ENCODE measurements around the gene PALLD.

Gene PALLD

GRCh38 chr4:168535689-168536088 lies 38.8 kb downstream of the PALLD start:
- no peak overlapping the region for H3K27ac ChIP-seq (ENCODE audit: extremely low read depth, low read depth, low read length)
- H3K36me3 ChIP-seq (ENCODE audit: control insufficient read depth in 2 of 2, insufficient read depth in 1 of 2, low read length in 2 of 2), result no peaks in the 10 kb centered on the region
- no peak overlapping the region for H3K4me3 ChIP-seq (ENCODE audit: low read depth, low read length)
- POLR2A ChIA-PET, result no interaction called here
- CTCF ChIA-PET, result no interaction called here
- no peaks in the 10 kb centered on the region for H3K9me3 ChIP-seq (ENCODE audit: control insufficient read depth, insufficient read depth, low read depth, low read length)
- H3K4me1 ChIP-seq (ENCODE audit: control insufficient read depth, insufficient read depth, low read length), result peaks cover 11% of the 10 kb centered on the region
- TF ChIP-seq ATF2 (tag by site-specific recombination; IDR thresholded peaks at IDR 0.05; ENCODE audit: low read depth) (peak; percentile 37; the same call in 1 of the 2 replicates), KLF16 (tag by site-specific recombination; IDR thresholded peaks at IDR 0.05) (no peak)

GRCh38 chr4:168536448-168536847 lies 39.6 kb downstream of the PALLD start:
- no peaks in the 10 kb centered on the region for H3K9me3 ChIP-seq (ENCODE audit: control insufficient read depth, insufficient read depth, low read depth, low read length)
- no peaks in the 10 kb centered on the region for H3K36me3 ChIP-seq (ENCODE audit: control insufficient read depth in 2 of 2, insufficient read depth in 1 of 2, low read length in 2 of 2)
- H3K27ac ChIP-seq (ENCODE audit: extremely low read depth, low read depth, low read length), result no peak overlapping the region
- POLR2A ChIA-PET, result no interaction called here
- CTCF ChIA-PET, result no interaction called here
- H3K4me1 ChIP-seq (ENCODE audit: control insufficient read depth, insufficient read depth, low read length), result peaks cover 14% of the 10 kb centered on the region
- TF ChIP-seq KLF10 (tag by site-specific recombination; IDR thresholded peaks at IDR 0.05) (no peak), HOXD13 (CRISPR knock-in tag; IDR thresholded peaks at IDR 0.05; ENCODE audit: borderline replicate concordance) (no peak), ZNF704 (tag by site-specific recombination; IDR thresholded peaks at IDR 0.05) (no peak), AEBP2 (tag by site-specific recombination; IDR thresholded peaks at IDR 0.05; ENCODE audit: borderline replicate concordance) (no peak), BCL11A (tag by site-specific recombination; IDR thresholded peaks at IDR 0.05; ENCODE audit: low read depth) (no peak), ZNF366 (tag by site-specific recombination; conservative IDR thresholded peaks at IDR 0.05) (no peak), KLF1 (tag by site-specific recombination; IDR thresholded peaks at IDR 0.05) (no peak), ZNF433 (tag by site-specific recombination; IDR thresholded peaks at IDR 0.05; ENCODE audit: low read depth) (no peak), ZBTB17 (tag by site-specific recombination; IDR thresholded peaks at IDR 0.05) (no peak)
- no peak overlapping the region for H3K4me3 ChIP-seq (ENCODE audit: low read depth, low read length)

- ChIA-PET CTCF (interaction anchor here (0.6 to 0.7 kb wide), 2 partner anchors 39 to 374 kb away, joined by 3 to 4 read pairs; no protein-coding TSS in a partner anchor), POLR2A (no interaction called here)
- Histone ChIP-seq H3K36me3 (ENCODE audit: control insufficient read depth in 2 of 2, insufficient read depth in 1 of 2, low read length in 2 of 2) (no peaks in the 10 kb centered on the region), H3K9me3 (ENCODE audit: control insufficient read depth, insufficient read depth, low read depth, low read length) (no peaks in the 10 kb centered on the region), H3K4me1 (ENCODE audit: control insufficient read depth, insufficient read depth, low read length) (peaks cover 14% of the 10 kb centered on the region), H3K4me3 (ENCODE audit: low read depth, low read length) (no peak overlapping the region), H3K27ac (ENCODE audit: extremely low read depth, low read depth, low read length) (no peak overlapping the region)
- no peak for TF ChIP-seq ZNF660 (tag by site-specific recombination; IDR thresholded peaks at IDR 0.05)
These were observed 40.2 kb downstream of the PALLD start for GRCh38 chr4:168537086-168537485.

- Histone ChIP-seq H3K4me3 (ENCODE audit: low read depth, low read length) (no peak overlapping the region), H3K4me1 (ENCODE audit: control insufficient read depth, insufficient read depth, low read length) (peaks cover 14% of the 10 kb centered on the region), H3K36me3 (ENCODE audit: control insufficient read depth in 2 of 2, insufficient read depth in 1 of 2, low read length in 2 of 2) (no peaks in the 10 kb centered on the region), H3K27ac (ENCODE audit: extremely low read depth, low read depth, low read length) (no peak overlapping the region), H3K9me3 (ENCODE audit: control insufficient read depth, insufficient read depth, low read depth, low read length) (no peaks in the 10 kb centered on the region)
- ChIA-PET POLR2A (no interaction called here), CTCF (interaction anchor here (0.6 to 0.7 kb wide), 2 partner anchors 39 to 373 kb away, joined by 3 to 4 read pairs; no protein-coding TSS in a partner anchor)
- TF ChIP-seq ZNF571 (tag by site-specific recombination; IDR thresholded peaks at IDR 0.05), result no peak
- TF ChIP-seq ZNF146 (tag by site-specific recombination; IDR thresholded peaks at IDR 0.05), result no peak
- TF ChIP-seq MZF1 (tag by site-specific recombination; IDR thresholded peaks at IDR 0.05; ENCODE audit: borderline replicate concordance), result no peak
- TF ChIP-seq ZBTB17 (tag by site-specific recombination; IDR thresholded peaks at IDR 0.05), result no peak
- TF ChIP-seq ZNF792 (tag by site-specific recombination; IDR thresholded peaks at IDR 0.05), result no peak
- no peak for TF ChIP-seq GLI2 (tag by site-specific recombination; IDR thresholded peaks at IDR 0.05; ENCODE audit: borderline replicate concordance, low read depth)
- no peak for TF ChIP-seq TSHZ1 (tag by site-specific recombination; IDR thresholded peaks at IDR 0.05; ENCODE audit: borderline replicate concordance)
- TF ChIP-seq ZNF549 (tag by site-specific recombination; IDR thresholded peaks at IDR 0.05), result no peak
- no peak for TF ChIP-seq ZFP69B (tag by site-specific recombination; IDR thresholded peaks at IDR 0.05)
- TF ChIP-seq ZNF324 (tag by site-specific recombination; IDR thresholded peaks at IDR 0.05), result no peak
These were observed 40.7 kb downstream of the PALLD start for GRCh38 chr4:168537571-168537970.

Data from HEK293 (cell line).